Stimulated activated CD4-positive, alpha-beta T cell treated with anti-CD3 and anti-CD28 coated beads, Interleukin-2, amount 100 ng/mL, for 4 hours (primary cell): ENCODE results near the gene SDF4.
"Not testable (repeated sequence)": the region's sequence is repeated elsewhere in the genome, so short reads cannot be mapped to it uniquely, and the experiment has no call there.

ENCODE experiments used
- DNase-seq: peaks from one replicate; pipeline ENCODE4 v3.0.0-alpha.2; 2020; ENCODE audit warnings: low read depth

SDF4 gene

DNA sequence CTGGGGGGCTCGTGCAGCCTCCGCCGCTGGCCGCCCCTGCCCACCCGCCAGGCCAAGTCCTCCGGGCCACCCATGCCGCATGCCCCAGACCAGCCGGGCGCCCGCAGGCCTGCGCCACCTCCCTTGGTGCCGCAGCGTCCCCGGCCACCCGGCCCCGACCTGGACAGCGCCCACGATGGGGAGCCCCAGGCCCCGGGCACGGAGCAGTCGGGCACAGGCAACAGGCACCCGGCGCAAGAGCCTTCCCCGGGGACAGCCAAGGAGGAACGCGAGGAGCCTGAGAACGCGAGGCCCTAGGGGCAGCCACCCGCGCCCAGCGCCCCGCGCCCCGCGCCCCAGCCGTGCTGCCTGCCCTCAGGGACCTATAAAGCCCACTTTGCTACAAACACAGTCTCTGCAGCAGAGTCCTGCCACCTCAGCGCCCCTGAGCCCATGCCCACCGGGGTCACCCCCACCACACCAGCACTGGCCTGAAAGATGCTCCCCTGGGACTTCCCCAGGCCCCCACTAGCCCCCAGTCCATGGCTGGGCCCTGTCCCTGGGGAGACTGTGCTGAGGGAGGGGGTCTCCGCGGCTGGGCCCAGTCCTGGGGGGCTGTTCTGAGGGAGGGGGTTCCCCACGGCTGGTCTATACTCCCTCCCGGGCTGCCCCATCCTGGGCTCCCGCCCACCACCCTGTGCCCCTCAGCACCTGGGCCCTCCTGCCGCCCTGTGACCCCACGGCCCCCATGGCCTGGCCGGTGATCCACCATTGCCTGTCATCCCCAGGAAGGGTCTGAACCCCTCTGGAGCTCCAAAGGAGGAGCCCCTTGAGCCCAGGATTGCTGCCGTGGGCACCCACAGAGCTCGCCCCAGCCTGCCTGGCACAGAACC, 34.0 kb downstream of the SDF4 start:
- DNase-seq = no peak

DNA sequence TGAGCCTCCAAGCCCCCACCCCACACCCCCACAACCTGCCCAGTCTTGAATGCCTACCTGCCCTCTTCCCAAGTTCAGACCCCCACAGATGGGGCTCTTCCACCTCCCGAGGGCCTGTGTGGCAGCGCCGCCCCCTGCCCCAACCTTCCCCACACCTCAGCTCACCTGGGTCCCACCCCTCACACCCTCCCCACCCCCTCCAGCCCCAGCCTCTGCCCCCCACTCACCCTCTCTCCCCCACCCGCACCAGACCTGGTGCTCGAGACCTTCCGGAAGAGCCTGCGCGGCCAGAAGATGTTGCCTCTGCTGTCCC, 34.7 kb downstream of the SDF4 start:
- DNase-seq = no peak

DNA sequence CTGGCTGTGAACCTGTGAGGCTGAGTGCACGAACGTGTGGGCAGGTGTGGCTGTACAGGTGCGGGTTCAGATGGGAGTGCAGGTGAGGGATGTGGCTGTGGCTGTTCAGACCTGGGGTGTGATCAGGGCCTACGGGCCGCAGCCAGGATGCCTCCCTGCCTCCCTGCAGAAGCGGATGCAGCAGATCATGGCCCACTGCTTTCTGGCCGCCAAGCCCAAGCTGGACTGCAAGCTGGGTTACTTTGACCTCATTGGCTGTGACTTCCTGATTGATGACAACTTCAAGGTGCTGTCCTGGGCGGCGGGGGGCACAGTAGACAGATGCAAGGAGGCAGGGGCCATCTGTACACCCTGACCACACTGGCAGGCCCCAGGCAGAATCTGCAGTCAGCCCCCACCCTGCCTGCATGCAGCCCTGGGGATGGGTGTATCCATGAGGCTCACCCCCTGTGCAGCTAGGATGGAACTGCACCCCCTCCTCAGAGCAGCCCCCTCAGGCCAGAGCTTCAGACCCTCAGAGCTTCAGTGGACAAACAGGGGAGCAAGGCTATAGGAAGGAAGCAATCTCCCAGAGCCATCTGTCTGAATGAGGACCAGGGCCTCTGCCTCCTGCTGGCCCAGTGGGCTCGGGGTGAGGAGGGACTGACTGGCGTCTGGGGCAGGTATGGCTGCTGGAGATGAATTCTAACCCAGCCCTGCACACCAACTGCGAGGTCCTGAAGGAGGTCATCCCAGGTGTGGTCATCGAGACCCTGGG, 35.2 kb downstream of the SDF4 start:
- DNase-seq = no peak

DNA sequence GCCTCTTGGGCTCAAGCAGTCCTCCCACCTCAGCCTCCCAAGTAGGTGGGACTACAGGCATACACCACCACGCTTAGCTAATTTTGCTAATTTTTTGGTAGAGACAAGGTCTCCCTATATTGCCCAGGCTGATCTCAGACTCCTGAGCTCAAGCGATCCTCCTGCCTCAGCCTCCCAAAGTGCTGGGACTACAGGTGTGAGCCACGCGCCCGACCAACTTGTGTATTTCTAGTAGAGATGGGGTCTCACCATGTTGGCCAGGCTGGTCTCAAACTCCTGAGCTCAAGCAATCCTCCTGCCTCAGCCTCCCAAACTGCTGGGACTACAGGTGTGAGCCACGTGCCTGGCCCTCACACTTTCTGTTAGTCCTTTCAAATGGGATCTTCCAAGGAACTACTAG, 36.1 kb downstream of the SDF4 start:
- not testable (repeated sequence) for DNase-seq

DNA sequence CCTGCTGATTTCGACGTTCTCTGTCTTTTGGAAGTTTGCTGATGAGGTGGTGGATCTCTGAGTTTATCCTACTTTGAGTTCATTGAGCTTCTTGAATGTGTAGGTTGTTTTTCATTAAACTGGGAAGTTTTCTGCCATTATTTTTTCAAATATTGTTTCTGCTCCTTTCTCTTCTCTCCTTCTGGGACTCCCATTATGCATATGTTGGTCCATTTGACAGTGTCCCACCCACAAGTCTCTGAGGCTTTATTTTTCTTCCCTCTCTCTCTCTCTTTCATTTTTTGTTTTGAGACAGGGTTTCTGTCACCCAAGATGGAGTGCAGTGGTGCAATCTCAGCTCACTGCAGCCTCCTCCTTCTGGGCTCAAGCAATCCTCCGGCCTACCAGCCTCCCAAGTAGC, 37.1 kb downstream of the SDF4 start:
- no peak for DNase-seq

DNA sequence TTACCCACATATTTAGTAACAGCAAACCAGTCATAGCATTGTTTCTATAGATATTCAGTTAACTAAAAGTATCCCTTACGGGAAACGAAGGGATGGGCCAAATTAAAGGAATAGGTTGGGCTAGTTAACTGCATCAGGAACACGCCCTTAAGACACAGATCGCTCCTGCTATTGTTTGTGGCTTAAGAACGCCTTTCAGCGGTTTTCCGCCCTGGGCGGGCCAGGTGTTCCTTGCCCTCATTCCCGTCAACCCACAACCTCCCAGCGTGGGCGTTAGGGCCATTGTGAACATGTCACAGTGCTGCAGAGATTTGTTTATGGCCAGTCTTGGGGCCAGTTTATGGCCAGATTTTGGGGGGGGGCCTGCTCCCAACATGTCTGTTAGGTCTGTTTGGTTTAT, 40.1 kb downstream of the SDF4 start:
- DNase-seq = no peak

DNA sequence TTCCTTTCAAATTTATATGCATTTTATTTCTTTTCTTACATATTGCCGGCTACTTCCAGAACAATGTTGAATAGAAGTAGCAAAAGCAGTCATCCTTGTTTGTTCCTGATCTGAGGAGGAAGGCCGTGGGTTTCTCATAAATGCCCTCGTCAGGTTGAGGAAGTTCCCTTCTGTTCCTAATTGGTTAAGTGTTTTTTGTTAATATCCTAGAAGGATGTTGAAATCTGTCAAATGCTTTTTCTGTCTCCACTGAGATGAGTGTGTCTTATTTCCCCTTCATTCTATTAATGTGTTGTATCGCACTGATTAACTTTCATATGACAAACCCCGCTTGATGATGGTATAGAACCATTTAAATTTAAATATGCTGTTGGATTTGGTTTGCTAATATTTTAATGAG, 42.7 kb downstream of the SDF4 start:
- DNase-seq = no peak

DNA sequence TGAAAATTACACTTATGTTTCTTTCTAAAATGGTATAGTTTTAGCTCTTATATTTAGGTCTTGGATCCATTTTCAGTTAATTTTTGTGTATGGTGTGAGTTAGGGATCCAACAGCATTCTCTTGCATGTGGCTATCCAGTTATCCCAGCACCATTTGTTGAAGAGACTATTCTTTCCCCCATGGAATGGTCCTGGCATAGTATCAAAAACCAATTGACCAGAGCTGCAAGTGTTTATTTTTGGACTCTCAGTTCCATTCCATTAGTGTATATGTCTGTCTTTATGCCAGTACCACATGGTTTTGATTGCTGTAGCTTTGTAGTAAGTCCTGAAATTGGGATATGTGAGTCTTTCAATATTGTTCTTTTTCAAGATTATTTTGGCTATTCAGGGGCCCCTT, 43.9 kb downstream of the SDF4 start:
- DNase-seq = no peak

DNA sequence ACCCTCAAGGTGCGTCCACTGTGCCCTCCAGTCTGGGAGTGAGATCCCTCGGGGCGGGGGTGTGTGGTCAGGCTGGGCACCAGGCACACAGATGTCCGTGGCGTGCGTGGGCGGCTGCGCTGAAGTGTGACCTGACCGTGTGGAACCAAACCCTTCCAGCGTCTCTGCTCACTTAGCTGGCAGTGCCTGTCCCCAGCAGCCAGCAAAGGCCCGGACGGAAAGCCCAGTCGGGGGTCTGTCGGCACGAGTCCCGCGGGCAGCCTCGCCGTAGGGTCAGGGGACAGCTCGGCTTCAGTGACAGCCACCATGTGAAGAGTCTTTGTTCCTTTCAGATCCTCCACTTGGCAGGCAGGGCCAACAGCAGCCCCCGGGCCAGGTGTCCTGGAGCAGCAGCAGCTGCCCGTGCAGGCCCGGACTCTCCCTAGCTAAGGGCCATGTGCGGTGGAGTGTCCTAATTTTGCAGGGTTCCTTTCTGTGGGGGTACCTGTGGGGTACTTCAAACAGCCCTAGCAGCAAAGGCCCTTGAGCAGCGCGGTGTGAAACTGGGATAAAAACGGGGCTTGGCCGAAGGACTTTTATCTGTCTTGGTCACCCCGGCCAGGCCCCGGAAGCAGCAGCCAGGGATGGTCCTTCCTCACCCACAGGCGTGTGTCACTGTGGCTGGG, 46.6 kb downstream of the SDF4 start:
- no peak for DNase-seq

DNA sequence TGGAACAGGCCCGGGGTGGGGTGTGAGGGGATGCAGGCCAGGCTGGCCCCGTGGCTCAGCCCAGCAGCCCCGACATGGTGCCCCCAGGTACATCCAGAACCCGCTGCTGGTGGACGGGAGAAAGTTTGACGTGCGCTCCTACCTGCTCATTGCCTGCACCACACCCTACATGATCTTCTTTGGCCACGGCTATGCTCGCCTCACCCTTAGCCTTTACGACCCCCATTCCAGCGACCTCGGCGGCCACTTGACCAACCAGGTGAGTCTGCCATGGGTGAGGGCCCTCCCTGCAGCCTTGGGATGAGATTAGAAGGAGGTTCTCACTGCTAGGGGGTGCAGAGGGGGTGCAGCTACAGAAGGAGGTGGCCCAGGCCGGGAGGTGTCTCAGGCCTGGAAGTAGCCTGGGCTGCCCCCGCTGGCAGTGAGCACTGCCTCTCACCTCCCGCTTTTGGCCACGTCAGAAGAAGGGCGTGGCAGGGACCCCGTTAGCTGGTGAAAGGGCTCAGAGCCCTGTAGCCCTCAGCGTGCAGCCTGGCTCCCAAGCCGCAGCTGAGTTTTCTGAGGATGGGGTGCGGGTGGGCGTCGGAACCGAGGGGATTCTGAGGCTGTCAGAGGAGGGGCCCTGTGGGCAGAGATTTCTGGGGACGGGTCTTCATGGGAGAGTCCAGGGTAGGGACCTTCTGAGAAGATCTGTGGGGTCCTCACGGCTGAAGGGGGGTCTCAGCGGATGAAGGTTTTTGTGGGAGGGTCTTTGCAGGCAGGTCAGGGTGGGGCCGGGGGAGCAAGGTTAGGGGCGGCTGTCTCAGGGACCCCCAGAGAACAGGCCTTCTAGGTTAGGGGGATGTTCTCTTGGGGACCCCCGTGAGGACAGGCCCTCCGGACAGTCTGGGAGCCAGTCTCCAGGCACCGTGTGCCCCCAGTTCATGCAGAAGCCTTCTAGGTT, 47.7 kb downstream of the SDF4 start:
- no peak for DNase-seq

DNA sequence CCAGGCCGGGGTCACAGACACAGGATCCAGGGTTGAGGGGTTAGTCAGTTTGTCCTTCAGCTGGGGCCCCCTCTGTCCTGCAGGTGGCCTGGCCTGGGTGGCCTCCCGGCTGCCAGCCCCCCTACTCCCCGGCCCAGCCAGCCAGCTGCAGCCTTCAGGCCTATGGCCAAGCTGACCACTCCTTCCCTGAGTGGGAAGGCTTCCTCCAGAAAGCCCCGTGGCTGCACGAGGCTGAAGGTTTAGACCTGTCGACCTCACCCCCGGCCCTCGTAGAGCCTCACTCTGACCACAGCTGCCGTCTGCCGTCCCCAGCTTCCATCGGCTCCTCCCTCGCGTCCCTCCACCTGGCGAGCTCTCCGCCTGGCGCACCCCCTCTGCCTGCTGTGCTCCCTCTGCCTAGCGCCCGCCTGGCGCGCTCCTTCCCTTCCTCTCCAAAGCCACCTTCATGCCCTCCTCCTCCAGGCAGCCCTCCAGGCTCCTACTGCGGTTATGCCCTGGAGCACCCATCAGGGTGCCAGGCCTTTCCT, 48.5 kb downstream of the SDF4 start:
- DNase-seq = no peak

DNA sequence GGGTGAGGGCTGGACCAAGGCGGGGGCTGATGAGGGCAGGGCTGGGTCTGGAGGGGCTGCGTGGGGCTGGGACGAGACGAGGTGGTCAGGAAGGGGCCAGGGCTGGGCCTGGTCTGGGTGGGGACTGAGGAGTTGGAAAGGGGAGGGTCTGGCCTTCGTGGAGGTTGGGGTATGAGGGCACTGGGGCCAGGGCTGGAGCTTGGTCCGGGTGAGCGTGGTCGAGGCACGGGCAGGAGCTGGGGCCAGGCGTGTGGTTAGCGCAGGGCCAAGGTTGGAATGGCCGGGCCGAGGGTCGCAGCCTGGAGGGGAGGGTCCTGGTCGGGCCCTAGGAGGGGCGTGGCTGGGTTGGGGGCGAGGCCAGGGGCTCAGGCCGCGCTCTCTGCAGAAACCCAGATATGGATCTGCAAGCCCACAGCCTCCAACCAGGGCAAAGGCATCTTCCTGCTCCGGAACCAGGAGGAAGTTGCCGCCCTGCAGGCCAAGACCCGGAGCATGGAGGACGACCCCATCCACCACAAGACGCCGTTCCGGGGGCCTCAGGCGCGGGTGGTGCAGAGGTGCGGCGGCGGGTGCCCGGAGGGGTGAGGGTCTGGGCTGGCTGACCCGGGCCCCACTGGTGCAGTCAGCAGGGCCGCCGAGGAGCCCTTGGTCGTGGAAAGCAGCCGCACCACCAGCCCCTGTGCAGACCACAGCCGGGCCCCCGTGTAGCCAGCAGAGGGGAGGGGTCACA, 49.1 kb downstream of the SDF4 start:
- no peak for DNase-seq

DNA sequence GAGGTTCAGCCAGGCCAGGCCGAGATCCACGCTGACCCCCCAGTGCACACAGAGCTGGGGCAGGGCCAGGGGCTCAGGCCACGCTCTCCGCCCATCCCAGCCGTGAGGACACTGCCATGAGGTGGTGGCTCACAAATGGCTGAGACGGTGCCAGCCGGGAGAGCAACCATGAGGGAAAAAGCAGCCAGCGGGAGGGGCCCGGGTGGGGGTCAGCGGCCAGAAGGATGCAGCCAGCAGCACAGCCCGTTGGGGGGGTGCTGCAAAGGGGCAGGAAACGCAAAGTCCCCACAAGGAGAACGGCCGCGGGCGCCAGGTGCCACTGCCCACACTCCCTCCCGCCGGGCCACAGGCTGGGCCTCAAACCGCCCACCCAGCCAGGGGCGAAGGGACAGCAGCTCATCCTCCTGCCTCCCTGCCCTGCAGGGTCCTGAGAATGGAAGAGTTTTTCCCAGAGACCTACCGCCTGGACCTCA, 49.8 kb downstream of the SDF4 start:
- no peak for DNase-seq

DNA sequence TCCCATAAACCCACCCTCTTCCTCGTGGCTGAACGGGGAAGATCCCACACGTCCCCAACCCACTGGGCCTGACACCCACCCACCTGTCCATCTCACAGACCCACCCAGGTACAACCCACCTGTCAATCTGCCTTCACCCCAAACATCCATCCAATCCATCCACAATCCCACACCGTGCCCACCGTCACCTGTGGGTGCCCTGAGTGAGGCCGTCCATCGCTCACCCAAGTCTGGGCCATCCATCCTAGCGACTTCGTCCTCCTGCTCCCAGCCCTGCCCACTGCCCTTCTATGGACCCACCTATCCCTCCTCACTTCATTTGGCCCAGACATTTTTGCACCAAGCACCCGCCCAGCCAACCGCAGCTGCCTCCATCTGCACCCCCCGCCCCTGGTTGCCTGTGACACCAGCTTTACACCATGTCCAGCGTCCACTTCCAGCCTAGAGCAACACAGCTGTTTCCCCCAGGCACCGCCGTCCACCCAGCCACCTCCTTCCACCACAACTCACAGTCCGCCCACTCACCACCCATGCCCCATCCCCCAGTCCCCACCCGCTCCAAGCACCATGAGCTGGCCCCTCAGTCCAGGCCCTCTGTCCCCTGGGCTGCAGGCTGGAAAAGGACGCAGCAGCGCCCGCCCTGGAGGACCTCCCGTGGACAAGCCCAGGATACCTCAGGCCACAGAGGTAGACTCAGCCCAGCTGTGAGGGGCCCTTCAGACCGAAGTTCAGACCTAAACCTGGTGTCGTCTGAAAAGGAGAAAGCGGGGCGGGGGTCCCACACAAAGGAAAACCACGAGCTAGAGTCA, 50.5 kb downstream of the SDF4 start:
- no peak for DNase-seq

DNA sequence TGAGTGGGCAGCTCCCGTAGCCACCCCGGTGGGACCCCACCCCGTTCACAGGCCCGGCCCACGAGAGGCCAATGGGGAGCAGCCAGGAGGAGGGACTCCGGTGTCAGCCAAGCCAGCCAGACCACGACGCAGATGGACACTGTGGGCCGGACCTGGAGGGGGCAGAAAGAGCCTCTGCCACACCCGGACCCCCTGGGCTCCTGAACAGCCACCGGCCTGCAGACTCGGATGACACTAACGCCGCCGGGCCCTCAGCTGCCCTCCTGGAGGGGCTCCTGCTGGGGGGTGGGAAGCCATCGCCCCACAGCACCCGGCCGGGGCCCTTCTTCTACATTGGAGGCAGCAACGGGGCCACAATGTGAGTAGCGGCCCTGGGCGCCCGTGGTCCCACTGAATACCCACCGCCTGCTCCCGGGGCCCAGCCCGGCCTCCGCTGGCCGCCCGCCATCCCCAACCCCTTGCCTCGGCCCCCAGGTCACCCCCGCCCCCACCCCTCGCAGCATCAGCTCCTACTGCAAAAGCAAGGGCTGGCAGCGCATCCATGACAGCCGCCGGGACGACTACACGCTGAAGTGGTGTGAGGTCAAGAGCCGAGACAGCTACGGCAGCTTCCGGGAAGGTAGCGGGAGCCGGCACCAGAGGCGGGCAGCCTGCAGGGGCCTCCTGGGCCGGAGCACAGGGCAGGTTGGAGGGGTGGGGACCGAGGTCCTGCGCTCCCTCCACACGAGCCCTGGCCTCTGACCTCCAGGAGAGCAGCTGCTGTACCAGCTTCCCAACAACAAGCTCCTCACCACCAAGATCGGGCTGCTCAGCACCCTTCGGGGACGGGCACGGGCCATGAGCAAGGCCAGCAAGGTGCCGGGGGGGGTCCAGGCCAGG, 51.6 kb downstream of the SDF4 start:
- no peak for DNase-seq

DNA sequence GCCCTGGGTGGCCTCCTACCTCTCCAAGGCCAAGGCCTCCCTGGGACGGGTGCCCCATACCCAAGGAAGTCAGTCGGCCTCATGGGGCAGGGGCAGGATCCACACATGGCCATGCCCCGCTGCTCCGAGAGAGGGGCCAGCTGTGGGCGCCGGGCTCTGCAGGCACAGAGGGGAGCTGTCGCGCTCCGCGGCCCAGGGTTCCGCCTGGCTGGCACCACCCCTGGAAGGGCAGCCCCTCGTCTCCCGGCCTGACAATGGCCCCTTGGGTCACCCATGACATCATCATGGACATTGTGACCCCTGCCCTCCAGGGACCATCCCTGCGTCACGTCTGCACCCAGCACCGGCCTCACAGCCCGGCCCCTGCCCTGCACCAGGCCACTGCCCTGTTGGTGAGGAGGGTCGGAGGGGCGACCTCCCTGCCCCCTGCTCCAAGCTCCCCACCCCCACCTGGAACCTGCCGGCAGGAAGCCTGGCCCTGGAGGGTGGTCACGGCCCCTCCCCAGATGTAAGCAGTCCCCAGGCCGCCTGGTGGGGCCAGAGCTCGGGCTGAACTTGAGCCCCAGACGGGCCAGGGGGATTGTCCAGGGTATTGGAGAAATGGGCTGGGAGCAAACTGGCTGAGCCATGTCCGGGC, 52.3 kb downstream of the SDF4 start:
- DNase-seq = no peak

DNA sequence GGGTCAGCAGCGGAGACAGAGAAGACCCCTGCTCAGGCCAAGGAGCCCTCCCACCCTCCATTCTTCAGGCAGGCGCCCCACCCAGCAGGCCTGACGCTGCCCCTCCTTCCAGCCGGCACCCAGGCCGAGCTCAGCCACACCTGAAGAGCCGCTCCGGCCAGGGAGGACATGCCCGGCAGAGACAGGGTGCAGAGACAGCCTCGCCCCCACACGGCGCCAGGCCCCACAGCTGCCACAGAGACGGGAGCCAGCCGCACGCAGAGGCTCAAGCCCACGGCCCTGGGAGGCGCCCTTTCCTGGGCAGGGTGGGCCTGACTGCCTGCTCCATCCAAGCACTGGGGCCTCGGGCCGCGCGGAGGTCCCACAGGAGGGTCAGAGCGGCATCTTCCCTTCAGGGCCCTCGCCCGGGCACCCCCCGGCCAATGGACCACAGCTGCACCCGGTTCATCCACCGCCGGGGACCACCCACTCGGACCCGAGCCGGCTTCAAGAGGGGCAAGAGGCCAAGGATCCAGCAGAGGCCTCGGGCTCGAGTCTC, 52.9 kb downstream of the SDF4 start:
- no peak for DNase-seq
